GM18517 (cell line): Measurements from ENCODE around the gene POLE.

Source experiments
- ATAC-seq: cut with Tn5 transposase; IDR thresholded peaks from one replicate; pipeline ENCODE4 v1.9.1; 2021; ENCODE audit warnings: mild to moderate bottlenecking, moderate library complexity; ENCODE audit not compliant: unreplicated experiment

The POLE gene

GRCh38 chr12:132582582-132583410 is 104.3 kb downstream of the POLE start:
- no peak for ATAC-seq

GRCh38 chr12:132582058-132582420 is 105.1 kb downstream of the POLE start:
- ATAC-seq = no peak

DNA sequence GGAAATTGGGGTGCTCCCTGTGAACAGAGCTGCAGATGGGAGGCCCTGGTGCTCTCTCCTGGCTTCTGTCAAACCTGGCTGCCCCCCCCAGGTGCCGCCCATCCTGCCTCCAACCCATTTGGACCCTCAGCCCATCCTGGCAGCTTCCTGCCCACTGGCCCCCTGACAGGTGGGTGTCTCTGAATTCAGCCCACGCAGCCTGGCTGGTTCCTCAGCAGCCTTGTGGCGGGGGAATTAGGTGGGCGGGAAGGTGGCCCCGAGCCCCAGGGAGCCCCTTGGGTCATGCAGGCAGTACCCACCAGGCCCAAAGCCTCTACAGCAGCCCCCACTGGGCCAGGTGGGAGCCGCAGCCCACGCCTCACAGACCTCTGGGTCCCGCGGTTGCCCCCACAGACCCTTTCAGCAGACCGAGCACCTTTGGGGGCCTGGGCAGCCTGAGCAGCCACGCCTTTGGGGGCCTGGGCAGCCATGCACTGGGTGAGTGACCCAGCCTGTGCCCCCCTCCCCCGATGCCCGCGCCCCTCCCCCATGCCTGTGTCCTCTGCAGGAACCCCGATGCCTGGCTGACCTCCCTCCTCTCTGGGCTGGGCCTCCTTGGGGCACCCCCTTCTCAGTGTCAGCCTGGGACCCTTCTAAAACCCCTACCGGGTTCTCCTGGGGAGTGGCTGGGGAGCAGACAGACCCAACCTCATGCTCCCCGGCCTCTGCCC is 105.6 kb downstream of the POLE start:
- ATAC-seq = no peak

- ATAC-seq = no peak
Observed at GRCh38 chr12:132580701-132581292, 106.3 kb downstream of the POLE start.

- no peak for ATAC-seq
Observed at GRCh38 chr12:132579744-132580143, 107.4 kb downstream of the POLE start.

DNA sequence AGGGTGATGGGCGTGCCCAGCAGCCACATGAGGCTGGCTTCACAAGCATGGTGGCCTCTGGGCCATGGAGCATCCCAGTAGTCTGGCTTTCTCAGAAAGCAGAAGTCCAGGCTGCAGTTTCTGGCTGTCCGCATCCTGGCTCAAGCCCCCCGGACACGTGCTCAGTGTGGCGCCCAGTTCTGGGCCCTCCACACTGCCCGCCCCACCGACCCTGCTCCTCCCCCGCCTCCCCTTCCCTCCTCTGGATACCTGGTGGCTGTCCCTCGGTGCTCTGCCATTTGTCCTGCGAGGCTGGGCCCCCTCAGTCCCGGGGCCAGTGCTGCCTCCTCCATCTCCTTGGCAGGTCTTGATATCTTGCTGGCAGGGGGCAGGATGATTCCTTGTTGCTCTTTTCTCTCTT is 108.3 kb downstream of the POLE start:
- ATAC-seq = no peak

DNA sequence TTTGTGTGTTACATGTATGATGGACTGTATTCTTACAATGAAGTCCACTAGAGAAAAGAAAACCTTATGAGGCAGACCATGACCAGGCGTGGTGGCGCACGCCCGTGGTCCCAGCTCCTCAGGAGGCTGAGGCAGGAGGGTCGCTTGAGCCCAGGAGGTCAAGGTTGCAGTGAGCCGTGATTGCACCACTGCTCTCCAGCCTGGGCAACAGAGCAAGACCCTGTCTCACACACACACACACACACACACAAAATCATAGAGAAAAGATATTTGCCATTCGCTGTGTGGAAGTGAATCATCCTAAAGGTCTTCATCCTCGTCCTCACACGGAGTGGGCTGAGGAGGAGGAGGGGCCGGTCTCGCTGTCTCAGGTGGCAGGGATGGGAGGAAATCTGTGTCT is 109.0 kb downstream of the POLE start:
- ATAC-seq = no peak

DNA sequence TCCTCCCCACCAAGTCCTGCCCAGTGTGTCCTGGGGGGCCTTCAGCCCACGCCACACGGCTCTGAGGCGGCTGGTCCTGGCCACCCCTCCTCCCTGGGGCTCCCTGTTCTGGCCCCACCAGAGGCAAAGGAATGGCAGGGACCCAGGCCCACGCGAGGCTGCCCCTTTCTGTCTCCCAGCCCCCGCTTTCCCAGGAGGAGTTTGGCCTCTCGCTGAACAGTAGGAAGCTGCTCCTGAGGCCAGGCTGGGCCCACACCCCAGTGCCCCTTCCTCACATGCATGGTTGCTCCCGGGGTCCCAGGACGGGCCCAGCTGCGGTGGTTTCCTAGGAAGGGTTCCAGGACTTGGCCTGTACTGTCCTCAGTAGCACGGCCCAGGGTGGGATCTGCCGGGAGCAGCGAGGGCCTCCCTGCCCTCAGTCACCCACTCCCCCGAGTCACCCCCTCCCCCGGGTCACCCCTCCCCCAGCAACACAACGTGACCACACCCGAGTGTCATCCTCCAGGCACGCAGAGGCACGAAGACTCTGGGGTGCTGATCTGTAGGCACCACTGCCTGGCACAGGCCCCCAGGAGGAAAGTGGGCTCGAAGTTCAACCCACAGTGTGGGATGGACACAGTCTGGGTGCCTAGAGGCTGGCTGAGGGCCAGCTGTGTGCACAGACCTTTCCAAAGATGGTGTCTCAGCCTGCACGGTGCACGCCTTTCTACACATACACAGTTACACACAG is 109.8 kb downstream of the POLE start:
- no peak for ATAC-seq

DNA sequence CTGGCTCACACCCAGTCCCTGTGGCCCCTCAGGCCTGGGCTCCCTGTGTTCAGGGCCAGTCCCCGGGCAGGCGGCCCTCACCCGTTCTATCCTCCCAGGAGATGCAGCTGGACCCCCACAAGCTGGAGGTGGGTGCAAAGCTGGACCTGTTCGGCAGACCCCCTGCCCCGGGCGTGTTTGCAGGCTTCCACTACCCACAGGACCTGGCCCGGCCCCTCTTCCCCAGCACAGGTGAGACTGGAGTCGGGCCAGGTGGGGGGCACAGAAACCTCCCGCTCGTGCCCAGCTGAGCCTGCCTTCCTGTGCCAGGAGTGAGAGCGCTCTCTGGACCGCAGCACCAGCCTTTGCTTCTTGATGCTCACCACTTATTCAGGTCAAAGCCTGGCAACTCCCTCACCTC is 110.4 kb downstream of the POLE start:
- ATAC-seq = no peak

- ATAC-seq = no peak
Observed at GRCh38 chr12:132575661-132576060, 111.5 kb downstream of the POLE start.

GRCh38 chr12:132574271-132574996 is 112.7 kb downstream of the POLE start:
- no peak for ATAC-seq
